Measurements from ENCODE around the gene DGKH.

DNA sequence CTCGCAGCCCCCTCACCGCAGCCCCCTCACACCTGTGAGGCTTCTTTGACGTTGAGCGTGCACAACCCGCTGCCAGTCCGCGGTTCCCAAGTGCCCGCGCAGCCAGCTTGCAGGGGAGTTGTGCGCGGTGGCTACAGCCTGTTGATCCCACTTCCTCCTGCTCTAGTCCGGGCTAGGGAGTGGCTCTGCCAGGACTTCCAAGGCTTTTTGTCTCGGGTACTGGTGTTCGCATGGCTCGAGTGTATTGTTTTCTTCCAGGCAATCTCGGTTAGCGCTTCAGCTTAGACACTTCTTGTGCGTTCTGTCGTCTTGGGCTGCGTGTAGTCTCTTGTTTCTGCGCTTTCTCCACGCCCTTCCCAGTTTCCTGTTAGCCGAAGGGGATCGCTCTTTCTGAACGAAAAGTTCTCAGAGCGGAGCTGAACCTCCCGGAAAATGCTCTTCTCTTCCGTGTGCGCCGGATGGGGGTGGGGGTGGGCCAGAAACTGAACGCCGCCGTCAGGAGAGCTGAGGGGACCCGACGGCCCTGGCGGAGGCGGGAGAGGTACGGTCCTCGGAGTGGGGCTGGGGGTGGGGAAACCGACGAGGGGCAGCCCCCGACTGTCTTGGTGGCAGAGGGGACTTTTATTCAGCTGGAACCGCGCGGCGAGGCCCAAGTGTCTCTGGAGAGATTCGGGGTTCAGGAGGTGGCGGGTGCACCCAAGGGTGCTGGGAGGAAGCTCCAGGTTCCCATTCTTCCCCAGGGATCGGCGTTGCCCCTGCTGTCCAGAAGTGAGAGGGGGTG is 697 bp upstream of the DGKH start:
- TF ChIP-seq, protein P1, sequence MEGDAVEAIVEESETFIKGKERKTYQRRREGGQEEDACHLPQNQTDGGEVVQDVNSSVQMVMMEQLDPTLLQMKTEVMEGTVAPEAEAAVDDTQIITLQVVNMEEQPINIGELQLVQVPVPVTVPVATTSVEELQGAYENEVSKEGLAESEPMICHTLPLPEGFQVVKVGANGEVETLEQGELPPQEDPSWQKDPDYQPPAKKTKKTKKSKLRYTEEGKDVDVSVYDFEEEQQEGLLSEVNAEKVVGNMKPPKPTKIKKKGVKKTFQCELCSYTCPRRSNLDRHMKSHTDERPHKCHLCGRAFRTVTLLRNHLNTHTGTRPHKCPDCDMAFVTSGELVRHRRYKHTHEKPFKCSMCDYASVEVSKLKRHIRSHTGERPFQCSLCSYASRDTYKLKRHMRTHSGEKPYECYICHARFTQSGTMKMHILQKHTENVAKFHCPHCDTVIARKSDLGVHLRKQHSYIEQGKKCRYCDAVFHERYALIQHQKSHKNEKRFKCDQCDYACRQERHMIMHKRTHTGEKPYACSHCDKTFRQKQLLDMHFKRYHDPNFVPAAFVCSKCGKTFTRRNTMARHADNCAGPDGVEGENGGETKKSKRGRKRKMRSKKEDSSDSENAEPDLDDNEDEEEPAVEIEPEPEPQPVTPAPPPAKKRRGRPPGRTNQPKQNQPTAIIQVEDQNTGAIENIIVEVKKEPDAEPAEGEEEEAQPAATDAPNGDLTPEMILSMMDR (IDR thresholded peaks at IDR 0.05; ENCODE audit: low read depth, low read length, poor library complexity, severe bottlenecking): no peak
- no peak for TF ChIP-seq EZH2phosphoT487 (IDR thresholded peaks at IDR 0.05; ENCODE audit: borderline replicate concordance, low read length)
